Activated B cell treated with CpG ODN at 0.5 μM for 24 hours (primary cell): Measurements from ENCODE around the gene CDH16. TPM values are rescaled to one million over a fixed set of nuclear protein-coding genes. Genes with fewer than 3 reads are reported as not detected.

Experiments
- ATAC-seq: fragments of 200-7000 bp; cut with Tn5 transposase; one replicate; pipeline ENCODE4 v1.10.0; 2021; ENCODE audit warnings: low read depth, mild to moderate bottlenecking, moderate library complexity
- CTCF ChIA-PET: fragments of 350-600 bp; sonication (Branson Sonifier 250); formaldehyde crosslinking; loops from one replicate; lab custom pipeline; 2021; ENCODE audit warnings: antibody characterized with exemption; lab: Charles Lee
- POLR2A ChIA-PET: fragments of 350-600 bp; sonication (Branson Sonifier 250); formaldehyde crosslinking; loops from one replicate; lab custom pipeline; 2021; ENCODE audit warnings: antibody characterized with exemption; lab: Charles Lee
- DNase-seq: peaks from one replicate; pipeline ENCODE4 v3.0.0; 2022
- H3K27ac Mint-ChIP-seq: one replicate; pipeline ENCODE4 v1.8.0; 2020; ENCODE audit warnings: mixed read lengths
- H3K27me3 Mint-ChIP-seq: one replicate; pipeline ENCODE4 v1.8.0; 2021; ENCODE audit warnings: mixed read lengths
- H3K36me3 Mint-ChIP-seq: one replicate; pipeline ENCODE4 v1.8.0; 2021; ENCODE audit warnings: low read depth, mixed read lengths
- H3K4me1 Mint-ChIP-seq: one replicate; pipeline ENCODE4 v1.8.0; 2021; ENCODE audit warnings: mixed read lengths
- H3K4me3 Mint-ChIP-seq: one replicate; pipeline ENCODE4 v1.8.0; 2020; ENCODE audit warnings: mild to moderate bottlenecking, mixed read lengths
- H3K9me3 Mint-ChIP-seq: one replicate; pipeline ENCODE4 v1.8.0; 2020; ENCODE audit warnings: mixed read lengths
- CTCF ChIP-seq: fragments of 200-600 bp; IDR thresholded peaks from one replicate; pipeline ENCODE4 v1.8.0; 2022; ENCODE audit warnings: antibody characterized with exemption, mild to moderate bottlenecking
- intact Hi-C: fragments of 100-400 bp; cut with micrococcal nuclease; formaldehyde crosslinking; loops from one replicate; pipeline ENCODE4 v1.15.1; 2024
- total RNA-seq: library from RNA; stranded (reverse); gene quantifications from 2 replicates; pipeline ENCODE4 v1.2.3, GENCODE V29; 2022

Gene CDH16
- total RNA-seq, 1 donor from 2014 or later = not detected

- intact Hi-C loops = loop anchor here (5.0 kb wide), 1 partner anchor 95 kb away; the partner anchor contains the start of gene NAE1
- peaks cover 28% of the 10 kb centered on the region for H3K27me3 Mint-ChIP-seq
- no peak for DNase-seq
- ChIA-PET POLR2A (interaction anchor here (0.6 kb wide), 1 partner anchor 352 kb away, joined by 3 read pairs; no protein-coding TSS in a partner anchor), CTCF (no interaction called here)
- peaks cover 11% of the 10 kb centered on the region for H3K36me3 Mint-ChIP-seq
- peaks cover 13% of the 10 kb centered on the region for H3K4me1 Mint-ChIP-seq
- no peak overlapping the region for H3K4me3 Mint-ChIP-seq
- H3K27ac Mint-ChIP-seq = no peak overlapping the region
- TF ChIP-seq CTCF = no peak
- no peak for ATAC-seq
- no peaks in the 10 kb centered on the region for H3K9me3 Mint-ChIP-seq
Measured at GRCh38 chr16:66926961-66927436, 8.3 kb upstream of the CDH16 start.

GRCh38 chr16:66926171-66926947 lies 7.7 kb upstream of the CDH16 start:
- Mint-ChIP-seq H3K36me3 (peaks cover 7% of the 10 kb centered on the region), H3K9me3 (no peaks in the 10 kb centered on the region), H3K27me3 (peaks cover 30% of the 10 kb centered on the region), H3K4me1 (peaks cover 9% of the 10 kb centered on the region), H3K27ac (no peak overlapping the region), H3K4me3 (no peak overlapping the region)
- no peak for TF ChIP-seq CTCF
- DNase-seq = no peak
- ATAC-seq = no peak
- CTCF ChIA-PET = no interaction called here
- POLR2A ChIA-PET = no interaction called here
- intact Hi-C loops = loop anchor here (5.0 kb wide), 1 partner anchor 94 kb away; the partner anchor contains the start of gene NAE1

- Mint-ChIP-seq H3K9me3 (no peaks in the 10 kb centered on the region), H3K4me3 (peak within 1 kb of the TSS; percentile 76), H3K27me3 (peaks cover 33% of the 10 kb centered on the region), H3K27ac (no peak within 1 kb of the TSS), H3K36me3 (peaks cover 6% of the 10 kb centered on the region), H3K4me1 (peaks cover 9% of the 10 kb centered on the region)
- ATAC-seq (peak; percentile 31), DNase-seq (no peak)
- POLR2A ChIA-PET = interaction anchor here (0.6 kb wide), 1 partner anchor 621 kb away, joined by 5 read pairs; no protein-coding TSS in a partner anchor
- no peak for TF ChIP-seq CTCF
- CTCF ChIA-PET = no interaction called here
- intact Hi-C loops = loop anchor here (5.0 kb wide), 1 partner anchor 93 kb away; the partner anchor contains the start of gene NAE1
Measured at GRCh38 chr16:66925322-66925840, 6.7 kb upstream of the CDH16 start, which contains the start of gene RRAD. RRAD (minus strand) TSS chr16:66925535; CDS start chr16:66925179, 356 bp downstream.

GRCh38 chr16:66924527-66925321 lies 6.0 kb upstream of the CDH16 start:
- ChIA-PET POLR2A (interaction anchor here (0.6 kb wide), 1 partner anchor 621 kb away, joined by 5 read pairs; no protein-coding TSS in a partner anchor), CTCF (no interaction called here)
- H3K9me3 Mint-ChIP-seq = no peaks in the 10 kb centered on the region
- peaks cover 9% of the 10 kb centered on the region for H3K4me1 Mint-ChIP-seq
- peaks cover 33% of the 10 kb centered on the region for H3K27me3 Mint-ChIP-seq
- peak overlapping the region; percentile 76 for H3K4me3 Mint-ChIP-seq
- H3K36me3 Mint-ChIP-seq = peaks cover under 1% of the 10 kb centered on the region
- intact Hi-C loops = loop anchor here (5.0 kb wide), 1 partner anchor 92 kb away; the partner anchor contains the start of gene NAE1
- TF ChIP-seq CTCF = no peak
- ATAC-seq = peak; percentile 80
- H3K27ac Mint-ChIP-seq = no peak overlapping the region
- no peak for DNase-seq
